Sciatic nerve (tissue), 2 donors: ENCODE measurements around the gene ADH7. TPM values are rescaled to one million over a fixed set of nuclear protein-coding genes. Genes with fewer than 3 reads are reported as not detected.
"Not testable (repeated sequence)": the region's sequence is repeated elsewhere in the genome, so short reads cannot be mapped to it uniquely, and the experiment has no call there.

Experiments used
- ATAC-seq: fragments of 200-7000 bp; cut with Tn5 transposase; one replicate; pipeline ENCODE4 v1.9.1; 2020; ENCODE audit warnings: mild to moderate bottlenecking, moderate library complexity
- DNase-seq: peaks from one replicate; pipeline ENCODE4 v3.0.0-alpha.2; 2020; ENCODE audit warnings: low spot score
- intact Hi-C: fragments of 100-400 bp; cut with DNase I; formaldehyde crosslinking; loops from one replicate; pipeline ENCODE4 v1.14.2; 2022
- total RNA-seq: library from RNA; stranded (reverse); fragmentation: NEBNext Ultra II Directional; extraction: Animal tissue kit (Norgen Biotek cat#: 25700); gene quantifications from one replicate; pipeline ENCODE4 v1.2.1, GENCODE V29; 2021
- donor health status: DM: no; HTN: no; CAD: no.
- donor health status: DM: no; HTN: no; CAD: no.

Gene ADH7
- total RNA-seq, 1 donor from 2014 or later, result not detected

GRCh38 chr4:99389606-99390005 is 45.5 kb downstream of the ADH7 start:
- no peak for DNase-seq
- intact Hi-C loops, result no loop called here
- no peak for ATAC-seq

- peak; percentile 72 for DNase-seq
- intact Hi-C loops, result no loop called here
- peak; percentile 99 for ATAC-seq
Observed at GRCh38 chr4:99383833-99384392, 51.2 kb downstream of the ADH7 start.

- intact Hi-C loops, result no loop called here
- ATAC-seq (peak; percentile 2), DNase-seq (no peak)
Observed at GRCh38 chr4:99383399-99383798, 51.7 kb downstream of the ADH7 start.

GRCh38 chr4:99382745-99383360 is 52.3 kb downstream of the ADH7 start:
- intact Hi-C loops, result no loop called here
- ATAC-seq (no peak), DNase-seq (no peak)

- DNase-seq (no peak), ATAC-seq (no peak)
- intact Hi-C loops, result no loop called here
Observed at GRCh38 chr4:99381588-99382175, 53.5 kb downstream of the ADH7 start.

- DNase-seq, result no peak
- intact Hi-C loops, result no loop called here
- no peak for ATAC-seq
Observed at GRCh38 chr4:99379571-99379970, 55.6 kb downstream of the ADH7 start.

- no peak for DNase-seq
- intact Hi-C loops, result no loop called here
- ATAC-seq, result no peak
Observed at GRCh38 chr4:99378876-99379275, 56.3 kb downstream of the ADH7 start.

GRCh38 chr4:99377341-99377740 is 57.8 kb downstream of the ADH7 start:
- intact Hi-C loops, DNase-seq, ATAC-seq: not testable (repeated sequence)

GRCh38 chr4:99372464-99372863 is 62.7 kb downstream of the ADH7 start:
- ATAC-seq, intact Hi-C loops: not testable (repeated sequence)

GRCh38 chr4:99367817-99368216 is 67.3 kb downstream of the ADH7 start:
- intact Hi-C loops, DNase-seq, ATAC-seq: not testable (repeated sequence)

More at GRCh38 chr4:99372464-99372863, 62.7 kb downstream of the ADH7 start:
- DNase-seq, result not testable (repeated sequence)

- ATAC-seq (no peak), DNase-seq (no peak)
- intact Hi-C loops, result no loop called here
Observed at GRCh38 chr4:99366491-99366890, 68.7 kb downstream of the ADH7 start.

GRCh38 chr4:99362768-99363167 is 72.4 kb downstream of the ADH7 start:
- ATAC-seq (peak; percentile 78), DNase-seq (no peak)
- intact Hi-C loops, result no loop called here

Other genes starting within 250 kb of the ADH7 start
- gene ADH6, start 216.1 kb downstream of the ADH7 start, total RNA-seq, result not detected
- 2.8 TPM for gene ADH1A, start 144.4 kb downstream of the ADH7 start, total RNA-seq
- 710 TPM for gene ADH1B, start 113.9 kb downstream of the ADH7 start, total RNA-seq
- gene ADH1C, start 82.6 kb downstream of the ADH7 start, total RNA-seq, result 75.2 TPM
- gene C4orf17, start 75.7 kb upstream of the ADH7 start, total RNA-seq, result not detected
- gene TRMT10A, start 128.7 kb upstream of the ADH7 start, total RNA-seq, result 4.9 TPM
- 0.49 TPM for gene MTTP, start 139.5 kb upstream of the ADH7 start, total RNA-seq
- gene C4orf54, start 222.5 kb upstream of the ADH7 start, total RNA-seq, result not detected